ENCODE results near the gene ZSCAN21.

Gene ZSCAN21

GRCh38 chr7:100024020-100024619 lies 25.5 kb upstream of the ZSCAN21 start:
- CTCF ChIA-PET, result interaction anchor here (0.6 kb wide), 1 partner anchor 10 kb away, joined by 3 read pairs; no protein-coding TSS in a partner anchor
- peak overlapping the region; percentile 78; the same call in 1 of the 2 replicates for H3K27ac ChIP-seq
- no peak for TF ChIP-seq CTCF (conservative IDR thresholded peaks at IDR 0.05; ENCODE audit: low read depth)
- POLR2A ChIA-PET (ENCODE audit: low non-redundant PET), result no interaction called here
- DNase-seq (ENCODE audit: low spot score), result no peak

DNA sequence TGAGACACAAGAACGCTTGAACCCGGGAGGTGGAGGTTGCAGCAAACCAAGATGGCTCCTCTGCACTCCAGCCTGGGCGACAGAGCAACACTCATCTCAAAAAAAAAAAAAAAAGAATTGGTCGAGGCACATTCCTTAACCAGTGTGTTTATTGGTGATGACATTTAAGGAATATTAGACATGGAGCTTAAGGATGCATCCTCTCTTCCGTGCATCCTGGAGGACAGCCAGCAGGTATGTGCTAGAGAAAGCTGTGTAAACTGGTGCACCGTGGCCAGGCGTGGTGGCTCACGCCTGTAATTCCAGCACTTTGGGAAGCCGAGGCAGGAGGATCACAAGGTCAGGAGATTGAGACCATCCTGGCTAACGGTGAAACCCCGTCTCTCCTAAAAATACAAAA lies 22.4 kb upstream of the ZSCAN21 start:
- no peak overlapping the region for H3K27ac ChIP-seq
- ChIA-PET CTCF (interaction anchor here (0.6 kb wide), 1 partner anchor 8 kb away, joined by 3 read pairs; no protein-coding TSS in a partner anchor), POLR2A (ENCODE audit: low non-redundant PET) (no interaction called here)
- no peak for DNase-seq (ENCODE audit: low spot score)
- TF ChIP-seq CTCF (conservative IDR thresholded peaks at IDR 0.05; ENCODE audit: low read depth), result no peak

- TF ChIP-seq CTCF (conservative IDR thresholded peaks at IDR 0.05; ENCODE audit: low read depth), result no peak
- POLR2A ChIA-PET (ENCODE audit: low non-redundant PET), result no interaction called here
- DNase-seq (ENCODE audit: low spot score), result no peak
- CTCF ChIA-PET, result no interaction called here
- peak overlapping the region; percentile 64 for H3K27ac ChIP-seq
Observed at GRCh38 chr7:100029596-100029995, 20.0 kb upstream of the ZSCAN21 start.

DNA sequence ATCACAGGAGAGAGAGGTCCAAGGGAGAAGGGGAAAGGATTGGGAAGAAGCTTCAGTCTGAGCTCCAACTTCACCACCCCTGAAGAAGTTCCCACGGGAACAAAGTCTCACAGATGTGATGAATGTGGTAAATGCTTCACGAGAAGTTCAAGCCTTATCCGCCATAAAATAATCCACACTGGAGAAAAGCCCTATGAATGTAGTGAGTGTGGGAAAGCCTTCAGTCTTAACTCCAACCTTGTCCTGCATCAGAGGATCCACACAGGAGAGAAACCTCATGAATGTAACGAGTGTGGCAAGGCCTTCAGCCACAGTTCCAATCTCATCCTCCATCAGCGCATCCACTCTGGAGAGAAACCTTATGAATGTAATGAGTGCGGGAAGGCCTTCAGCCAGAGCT lies 16.0 kb upstream of the ZSCAN21 start:
- H3K27ac ChIP-seq, result no peak overlapping the region
- TF ChIP-seq CTCF (conservative IDR thresholded peaks at IDR 0.05; ENCODE audit: low read depth), result no peak
- ChIA-PET CTCF (interaction anchor here (0.7 to 0.9 kb wide), 2 partner anchors 25 to 40 kb away, joined by 3 to 4 read pairs; no protein-coding TSS in a partner anchor), POLR2A (ENCODE audit: low non-redundant PET) (no interaction called here)
- DNase-seq (ENCODE audit: low spot score), result no peak

- CTCF ChIA-PET, result interaction anchor here (0.6 to 0.9 kb wide), 2 partner anchors 8 to 20 kb away, joined by 3 read pairs; no protein-coding TSS in a partner anchor
- no peak overlapping the region for H3K27ac ChIP-seq
- no peak for DNase-seq (ENCODE audit: low spot score)
- POLR2A ChIA-PET (ENCODE audit: low non-redundant PET), result no interaction called here
- TF ChIP-seq CTCF (conservative IDR thresholded peaks at IDR 0.05; ENCODE audit: low read depth), result no peak
Observed at GRCh38 chr7:100034871-100035510, 14.6 kb upstream of the ZSCAN21 start.

DNA sequence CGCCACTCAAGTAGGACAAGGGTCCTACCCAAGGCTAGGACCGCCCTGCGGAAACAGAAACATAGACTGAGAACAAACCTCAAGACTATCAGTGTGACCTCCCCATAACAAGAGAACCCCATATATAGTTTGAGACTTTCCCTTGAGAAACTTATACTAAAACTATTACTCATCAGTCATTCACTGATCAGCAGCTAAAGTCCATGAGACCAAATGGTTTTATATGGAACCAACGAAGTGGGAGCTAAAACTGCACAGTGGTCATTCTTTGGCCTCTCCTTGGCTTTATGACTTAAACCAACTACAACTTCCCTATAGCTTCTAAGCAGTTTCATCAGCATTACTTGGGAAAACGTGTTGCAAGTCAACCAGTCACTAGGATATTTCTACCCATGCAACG lies 13.7 kb upstream of the ZSCAN21 start:
- H3K27ac ChIP-seq, result no peak overlapping the region
- DNase-seq (ENCODE audit: low spot score), result no peak
- ChIA-PET CTCF (interaction anchor here (0.6 kb wide), 1 partner anchor 9 kb away, joined by 3 read pairs; no protein-coding TSS in a partner anchor), POLR2A (ENCODE audit: low non-redundant PET) (no interaction called here)
- no peak for TF ChIP-seq CTCF (conservative IDR thresholded peaks at IDR 0.05; ENCODE audit: low read depth)
